ENCODE results near the gene HDAC4. TPM values are rescaled to one million over a fixed set of nuclear protein-coding genes. Genes with fewer than 3 reads are reported as not detected.

HDAC4 gene
- total RNA-seq, 1 experiment from 2014 or later, result 16.0 TPM

DNA sequence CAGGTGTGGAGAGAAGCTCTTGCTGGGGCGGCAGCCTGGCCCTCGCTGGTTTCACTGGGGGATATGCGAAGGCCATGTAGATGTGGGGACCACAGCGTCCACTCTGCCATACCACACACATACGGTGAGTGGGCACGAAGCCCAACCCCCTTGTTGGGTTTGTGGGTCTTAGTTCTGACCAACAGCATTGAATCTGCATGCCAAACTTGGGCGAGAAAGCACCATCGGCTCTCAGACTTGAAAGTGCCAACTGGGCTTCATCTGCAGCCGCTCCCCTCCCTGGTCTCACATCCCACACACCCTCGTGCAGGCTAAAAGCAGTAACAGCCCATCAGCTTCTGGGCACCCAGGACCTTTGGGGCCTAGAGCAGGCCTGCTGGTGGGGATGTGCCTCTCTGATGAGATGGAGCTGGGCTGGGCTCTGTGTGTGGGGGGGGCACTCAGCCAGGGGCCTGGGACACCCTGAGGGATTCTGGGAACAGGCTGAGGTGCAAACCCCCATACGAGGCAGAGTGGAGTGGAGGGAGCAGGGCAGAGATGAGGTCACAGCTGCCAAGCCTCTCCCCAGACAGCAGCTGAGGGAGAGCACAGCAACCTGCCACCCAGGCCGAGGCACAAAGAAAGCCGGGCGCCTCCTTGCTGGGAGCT is 288.6 kb downstream of the HDAC4 start:
- DNase-seq (ENCODE audit: low spot score), result no peak

DNA sequence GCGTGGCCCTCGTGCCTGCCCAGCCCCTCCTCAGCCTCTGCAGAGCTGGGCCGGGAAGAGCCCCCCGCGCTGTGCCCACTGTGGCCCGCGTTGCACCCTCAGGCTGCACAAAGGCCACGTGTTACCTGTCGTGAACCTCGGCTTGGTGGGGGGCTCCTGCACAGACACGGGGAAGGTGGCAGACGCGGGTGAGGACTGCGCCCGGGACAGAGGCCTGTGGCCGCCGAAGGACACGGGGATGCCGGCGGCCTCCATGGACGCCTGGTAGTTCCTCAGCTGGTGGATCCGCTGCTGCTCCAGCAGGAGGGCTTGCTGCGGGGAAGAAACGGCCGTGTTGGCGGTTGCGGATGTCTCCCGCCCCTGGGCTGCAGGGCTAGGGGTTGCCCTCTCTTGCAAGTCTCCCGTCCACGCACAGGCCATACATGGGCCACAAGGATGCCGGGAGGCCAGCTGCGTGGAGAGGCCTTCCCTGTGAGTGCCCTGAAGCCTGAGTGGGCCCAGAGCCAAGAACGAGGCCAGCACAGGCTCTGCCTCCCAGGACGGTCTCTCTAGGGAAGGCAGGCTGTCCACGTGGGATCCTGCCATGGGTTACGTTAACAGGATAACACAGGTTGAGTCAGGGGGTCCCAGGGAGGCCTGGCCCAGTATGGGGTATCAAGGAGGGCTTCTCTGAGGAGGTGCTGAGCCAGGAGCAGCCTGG is 289.3 kb downstream of the HDAC4 start:
- no peak for DNase-seq (ENCODE audit: low spot score)

DNA sequence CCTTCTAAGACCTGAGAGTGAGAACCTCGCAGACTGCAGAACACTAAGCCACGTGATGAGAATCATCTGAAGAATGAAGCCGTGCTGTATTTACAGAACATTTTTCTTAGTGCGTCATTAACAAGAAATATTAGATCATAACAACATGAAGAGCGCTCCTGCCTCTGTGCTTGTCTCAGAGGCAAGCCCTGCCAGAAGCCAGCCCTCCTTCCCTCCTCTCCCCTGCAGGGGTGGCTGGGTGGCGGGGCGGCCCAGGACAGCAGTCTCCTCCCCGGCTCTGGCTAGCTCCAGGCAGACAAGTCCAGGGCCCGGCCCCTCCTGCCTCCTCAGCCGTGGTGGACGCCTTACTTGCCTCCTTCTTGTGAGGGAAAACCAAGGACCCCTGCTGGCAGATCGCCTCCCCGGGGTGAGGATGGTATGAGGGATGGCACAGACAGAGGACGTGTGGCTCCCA is 290.2 kb downstream of the HDAC4 start:
- DNase-seq (ENCODE audit: low spot score), result no peak

DNA sequence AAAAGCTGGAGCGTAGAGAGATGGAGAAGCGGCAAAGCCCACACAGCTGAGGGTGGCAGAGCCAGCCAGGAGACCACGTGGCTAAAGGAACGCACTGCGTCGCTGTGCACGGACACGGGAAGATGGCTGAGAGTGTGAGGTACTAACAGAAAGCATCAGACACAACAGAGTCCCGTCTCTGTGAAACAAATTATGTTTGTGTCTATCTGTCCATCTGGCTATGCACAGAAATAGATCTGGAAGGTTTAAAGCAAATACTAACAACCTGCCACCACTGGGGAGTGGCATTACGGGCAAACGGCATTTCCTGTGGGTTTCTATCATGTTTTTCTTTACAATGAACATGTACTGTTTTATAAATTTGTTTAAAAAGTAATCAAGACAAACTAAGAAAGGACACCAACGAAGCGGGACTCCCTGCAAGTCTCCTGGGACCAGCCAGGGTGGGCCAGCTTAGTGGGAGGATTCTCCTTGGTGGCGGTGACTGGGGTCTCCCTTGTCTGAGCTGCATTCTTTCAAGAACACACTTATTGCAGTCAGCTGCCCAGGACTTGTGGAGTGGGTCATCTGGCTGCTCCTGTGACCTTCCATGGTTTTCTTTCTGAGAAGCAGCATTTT is 290.8 kb downstream of the HDAC4 start:
- DNase-seq (ENCODE audit: low spot score), result no peak

DNA sequence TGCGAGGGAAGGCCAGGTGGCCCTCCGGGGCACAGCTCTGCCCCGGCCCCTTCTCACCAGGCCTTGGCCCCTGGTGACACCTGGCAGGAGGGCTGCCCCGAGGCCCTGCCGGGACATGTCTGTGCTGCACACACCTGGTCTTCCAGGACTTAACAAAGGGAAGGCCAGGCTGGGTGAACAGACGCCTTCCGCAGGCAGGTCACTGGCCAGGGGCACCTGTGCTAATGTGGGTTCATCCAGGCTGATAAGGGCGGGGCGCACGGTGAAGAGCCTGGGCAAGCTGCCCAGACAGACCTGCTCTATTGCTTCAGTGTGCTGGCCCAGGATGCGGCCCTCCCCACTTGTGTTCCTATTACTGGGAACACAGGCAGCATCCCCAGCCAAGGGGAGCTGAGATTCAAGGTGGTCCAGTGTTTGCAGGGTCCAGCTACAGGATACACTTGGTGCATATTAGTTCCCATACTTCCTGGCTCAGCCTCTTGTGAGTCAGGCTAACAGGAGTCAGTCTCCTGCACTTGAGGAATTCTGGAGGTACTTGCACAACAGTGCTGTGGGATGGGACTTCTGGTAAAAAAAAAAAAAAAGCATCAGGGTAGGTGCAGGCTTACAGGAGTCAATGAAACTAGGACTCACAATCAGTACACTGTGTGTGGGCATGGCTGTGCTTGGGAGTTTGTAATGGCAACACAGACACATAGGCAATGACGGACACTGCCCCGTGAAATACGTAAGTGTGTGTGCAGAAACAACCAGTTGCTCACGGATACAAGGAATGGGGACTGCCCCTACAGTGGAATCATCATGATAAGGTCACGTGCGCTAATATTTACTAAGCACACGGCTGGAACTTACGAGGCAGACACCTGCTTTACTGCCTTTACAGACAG is 291.5 kb downstream of the HDAC4 start:
- DNase-seq (ENCODE audit: low spot score), result peak; percentile 28

DNA sequence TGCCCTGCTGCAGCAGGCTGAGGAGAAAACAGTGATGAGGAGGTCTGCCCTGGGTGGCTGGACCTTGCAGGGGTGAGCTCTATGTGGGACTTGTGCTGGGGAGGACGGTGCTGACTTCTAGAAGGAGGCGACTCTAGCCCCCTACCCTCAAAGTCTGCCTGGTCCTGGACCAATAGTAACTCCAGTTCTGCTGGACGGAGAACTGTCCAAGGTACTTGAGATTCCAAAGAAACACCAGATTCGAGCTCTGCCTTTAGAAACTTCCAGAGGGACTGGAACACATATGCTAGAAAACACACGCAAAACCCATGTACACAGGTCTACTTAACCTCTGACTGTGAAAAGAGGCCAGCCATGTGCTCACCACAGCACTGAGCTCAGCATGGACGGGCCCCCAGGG is 292.4 kb downstream of the HDAC4 start:
- DNase-seq (ENCODE audit: low spot score), result no peak

DNA sequence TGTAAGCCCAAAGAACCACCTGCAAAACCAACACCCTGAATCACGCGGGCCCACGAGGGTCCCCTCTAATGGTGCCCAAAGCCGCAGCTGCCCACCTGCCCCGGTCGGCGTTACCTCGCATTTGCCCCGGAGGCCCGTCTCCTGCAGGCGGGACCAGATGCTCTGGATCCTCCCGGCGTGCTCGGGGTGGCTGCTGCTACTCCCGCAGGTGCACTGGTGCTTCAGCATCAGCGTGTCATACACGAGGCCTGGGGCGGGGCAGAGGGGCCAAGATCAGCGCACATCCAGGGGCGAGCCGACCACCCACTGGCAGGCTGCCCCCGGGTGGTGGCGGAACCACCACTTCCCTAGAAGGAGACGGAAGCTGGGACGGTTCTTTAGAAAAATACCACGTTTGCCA is 292.9 kb downstream of the HDAC4 start:
- DNase-seq (ENCODE audit: low spot score), result no peak

DNA sequence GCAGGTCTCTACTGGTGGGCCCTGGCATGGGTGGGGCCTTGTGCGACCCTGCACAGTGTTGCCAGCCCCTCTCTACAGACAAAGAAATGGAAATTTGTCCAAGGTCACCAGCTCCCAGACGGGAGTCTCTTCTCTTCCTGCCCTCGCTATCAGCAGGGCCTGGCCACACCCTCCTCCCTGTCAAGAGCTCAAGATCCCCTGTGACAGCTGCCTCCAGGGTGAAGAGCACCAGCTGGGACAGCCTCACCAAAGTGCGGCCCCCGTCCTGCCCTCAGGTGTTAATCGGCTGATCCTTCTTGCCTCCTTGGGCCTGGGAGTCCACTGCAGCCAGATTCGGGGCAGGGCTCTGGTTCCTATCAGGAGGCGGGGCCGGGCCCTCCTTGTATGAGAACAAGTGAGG is 293.9 kb downstream of the HDAC4 start:
- no peak for DNase-seq (ENCODE audit: low spot score)

DNA sequence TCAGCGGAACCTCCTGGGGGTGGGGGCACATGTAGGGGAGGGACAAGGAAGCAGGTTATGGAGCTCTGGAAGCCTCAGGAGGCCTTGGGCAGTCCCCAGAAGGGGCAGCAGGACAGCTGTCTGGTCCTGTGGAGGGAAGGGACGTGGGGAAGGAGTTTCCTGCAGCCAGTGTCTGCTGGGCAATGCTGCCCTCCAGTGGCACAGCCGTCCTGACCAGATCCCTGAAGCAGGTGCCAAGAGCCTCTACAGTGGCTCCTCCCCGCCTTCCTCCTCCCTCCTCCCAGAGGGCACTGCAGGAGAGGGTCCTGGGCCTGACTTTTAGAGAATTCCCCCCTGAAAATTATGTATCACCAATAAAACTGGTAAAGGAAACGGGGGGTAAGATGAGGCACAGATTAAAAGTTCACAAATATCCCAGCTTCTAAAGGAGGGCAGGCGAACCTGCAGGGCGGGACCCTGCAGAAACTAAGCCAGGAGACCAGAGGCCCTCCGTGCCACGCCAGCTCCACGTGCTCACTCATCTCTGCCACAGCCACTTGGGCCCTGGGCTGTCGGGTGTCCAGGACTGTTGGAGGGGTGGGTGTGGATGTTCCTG is 294.4 kb downstream of the HDAC4 start:
- peak; percentile 68 for DNase-seq (ENCODE audit: low spot score)

DNA sequence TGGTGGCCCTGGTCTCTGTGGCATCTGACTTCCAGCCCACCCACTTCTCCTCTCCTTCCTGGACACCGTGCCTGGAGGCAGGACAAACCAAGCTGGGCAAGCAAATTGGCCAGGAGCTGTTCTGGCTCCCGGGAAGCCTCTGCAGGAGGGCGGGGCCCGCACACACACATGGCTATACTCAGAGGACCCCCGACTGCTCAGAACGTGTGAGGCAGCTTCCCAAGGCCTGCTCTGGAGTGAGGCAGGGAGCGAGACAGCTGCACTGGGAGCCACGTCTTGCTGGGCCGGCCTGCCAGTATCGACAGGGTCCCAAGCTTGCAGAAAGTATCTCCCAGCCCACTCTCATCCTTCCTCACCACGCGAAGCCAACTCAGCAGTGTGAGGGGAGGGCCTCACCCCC is 295.6 kb downstream of the HDAC4 start:
- DNase-seq (ENCODE audit: low spot score), result no peak

DNA sequence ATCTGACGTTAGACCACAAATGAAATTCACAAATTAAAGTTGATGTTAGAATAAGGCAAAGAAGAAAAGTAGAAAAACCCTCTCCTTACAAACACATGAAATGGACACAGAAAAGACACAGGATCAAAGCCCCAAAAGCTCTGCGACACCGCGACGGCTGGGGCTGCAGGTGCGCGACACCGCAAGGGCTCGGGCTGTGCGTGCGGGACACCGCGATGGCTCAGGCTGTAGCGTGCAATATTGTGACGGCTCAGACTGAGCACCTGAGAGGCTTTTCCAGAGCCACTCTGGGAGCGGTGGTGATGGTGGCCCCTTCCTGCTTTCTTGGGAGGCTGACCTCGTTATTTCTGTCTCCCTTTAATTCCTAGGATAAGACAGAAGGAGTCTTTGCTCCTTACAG is 296.0 kb downstream of the HDAC4 start:
- DNase-seq (ENCODE audit: low spot score), result no peak

DNA sequence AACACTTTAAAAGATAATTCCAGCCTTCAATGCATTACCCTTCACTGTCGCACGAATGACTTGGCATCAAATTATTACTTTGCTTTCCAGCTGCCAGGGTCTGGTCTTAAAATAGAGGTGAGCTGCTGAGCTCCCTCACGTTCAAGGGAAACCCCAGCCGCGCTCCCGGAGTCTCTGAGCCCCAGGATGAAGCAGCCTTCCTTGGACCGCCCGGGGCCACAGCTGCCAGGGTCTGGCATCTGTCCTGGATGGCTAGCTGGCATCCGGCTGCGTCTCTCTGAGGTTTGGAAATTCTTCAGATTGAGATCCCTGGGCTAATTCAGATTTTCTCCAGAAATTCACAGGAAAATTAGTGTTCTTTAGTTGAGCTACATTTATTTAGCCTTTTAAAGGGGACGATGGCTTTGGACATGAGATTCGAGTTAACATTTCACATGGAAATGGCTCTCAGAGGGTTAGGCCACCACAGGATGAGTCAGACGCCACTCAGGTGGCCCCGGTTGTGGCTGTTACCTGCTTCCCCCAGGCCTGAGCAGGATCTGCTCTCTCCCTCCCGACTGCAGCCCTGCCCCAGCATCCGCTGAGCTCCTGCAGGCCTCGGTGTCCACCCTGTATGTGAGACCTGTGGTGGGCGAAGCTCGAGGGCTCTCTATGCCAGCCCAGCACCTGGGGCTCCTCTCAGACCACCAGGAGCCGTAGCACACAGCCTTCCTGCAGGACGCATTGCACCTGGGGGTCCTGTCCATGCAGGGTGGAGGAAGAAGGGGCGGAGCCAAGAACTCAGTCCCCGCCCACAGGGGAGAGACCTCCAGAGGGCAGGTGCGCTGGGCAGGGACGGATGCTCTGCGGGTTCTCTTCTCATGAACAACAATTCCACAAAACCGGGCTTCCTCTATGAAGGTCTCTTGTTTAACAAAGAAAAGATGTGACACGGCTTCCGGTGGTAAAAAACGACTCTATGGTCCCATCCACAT is 297.4 kb downstream of the HDAC4 start:
- no peak for DNase-seq (ENCODE audit: low spot score)

DNA sequence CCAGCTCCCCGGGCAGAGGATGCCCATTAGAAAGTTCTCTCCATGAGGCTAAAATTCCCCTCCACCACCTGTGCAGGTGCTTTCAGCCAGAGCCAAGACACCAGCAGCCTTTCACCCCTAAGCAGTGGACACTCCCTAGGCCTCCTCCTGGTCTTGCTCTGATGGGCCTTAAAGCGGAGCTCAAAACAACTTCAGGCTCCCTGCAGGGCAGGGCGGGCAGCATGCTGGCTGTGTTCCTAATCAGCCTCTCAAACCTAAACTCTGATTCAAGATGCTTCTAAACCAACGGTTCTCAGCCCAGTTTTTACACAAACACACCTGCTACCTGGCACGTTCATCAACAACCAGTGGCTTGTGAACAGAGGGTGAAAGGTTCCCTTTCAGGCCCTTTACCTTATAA is 298.6 kb downstream of the HDAC4 start:
- no peak for DNase-seq (ENCODE audit: low spot score)

DNA sequence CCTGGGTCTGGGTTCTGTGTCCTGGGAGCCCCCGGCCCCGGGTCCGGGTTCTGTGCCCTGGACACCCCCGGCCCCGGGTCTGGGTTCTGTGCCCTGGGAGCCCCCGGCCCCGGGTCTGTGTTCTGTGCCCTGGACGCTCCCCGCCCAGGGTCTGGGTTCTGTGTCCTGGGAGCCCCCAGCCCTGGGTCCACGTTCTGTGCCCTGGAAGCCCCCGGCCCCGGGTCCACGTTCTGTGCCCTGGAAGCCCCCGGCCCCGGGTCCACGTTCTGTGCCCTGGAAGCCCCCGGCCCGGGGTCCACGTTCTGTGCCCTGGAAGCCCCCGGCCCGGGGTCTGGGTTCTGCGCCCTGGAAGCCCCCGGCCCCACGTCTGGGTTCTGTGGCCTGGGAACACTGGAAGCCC is 299.0 kb downstream of the HDAC4 start:
- DNase-seq (ENCODE audit: low spot score), result no peak

DNA sequence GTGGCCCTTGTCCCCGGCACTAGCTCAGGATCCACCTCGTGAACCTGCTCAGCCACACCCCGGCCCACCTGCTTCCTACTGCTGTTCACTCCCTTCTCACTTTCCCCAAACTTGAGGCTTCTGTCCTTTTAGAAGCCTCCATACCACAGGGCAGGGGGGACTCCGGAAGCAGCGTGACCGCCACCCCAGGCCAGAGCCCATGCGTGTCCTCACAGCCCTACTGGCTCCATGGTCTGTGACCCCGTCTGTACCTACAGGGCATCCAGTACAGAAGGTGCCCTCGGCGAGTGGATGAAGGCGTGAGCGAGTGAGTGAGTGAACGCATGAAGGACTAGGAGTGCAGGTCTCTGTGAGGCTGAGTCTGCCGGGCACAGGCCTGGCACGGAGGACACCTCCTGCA is 299.7 kb downstream of the HDAC4 start:
- DNase-seq (ENCODE audit: low spot score), result no peak

DNA sequence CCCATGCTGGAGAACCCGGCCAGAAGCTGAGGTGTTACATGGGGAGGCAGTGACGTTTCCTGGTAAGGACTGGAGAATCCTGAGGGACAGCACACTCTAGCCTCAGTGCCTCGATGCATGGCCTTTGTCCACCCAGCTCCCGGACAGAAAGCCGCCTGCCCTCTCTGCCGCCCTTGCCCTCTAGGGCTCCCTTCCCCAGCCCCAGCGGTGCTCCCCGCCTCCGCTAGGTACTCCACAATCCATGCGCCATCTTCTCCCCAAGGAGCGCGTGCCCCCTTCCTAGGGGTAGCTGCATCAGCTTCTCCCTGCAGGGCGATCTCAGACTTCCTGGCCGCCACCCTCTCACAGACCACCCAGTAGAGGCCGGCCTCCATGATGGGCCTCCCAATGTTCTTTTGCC is 301.3 kb downstream of the HDAC4 start:
- no peak for DNase-seq (ENCODE audit: low spot score)

DNA sequence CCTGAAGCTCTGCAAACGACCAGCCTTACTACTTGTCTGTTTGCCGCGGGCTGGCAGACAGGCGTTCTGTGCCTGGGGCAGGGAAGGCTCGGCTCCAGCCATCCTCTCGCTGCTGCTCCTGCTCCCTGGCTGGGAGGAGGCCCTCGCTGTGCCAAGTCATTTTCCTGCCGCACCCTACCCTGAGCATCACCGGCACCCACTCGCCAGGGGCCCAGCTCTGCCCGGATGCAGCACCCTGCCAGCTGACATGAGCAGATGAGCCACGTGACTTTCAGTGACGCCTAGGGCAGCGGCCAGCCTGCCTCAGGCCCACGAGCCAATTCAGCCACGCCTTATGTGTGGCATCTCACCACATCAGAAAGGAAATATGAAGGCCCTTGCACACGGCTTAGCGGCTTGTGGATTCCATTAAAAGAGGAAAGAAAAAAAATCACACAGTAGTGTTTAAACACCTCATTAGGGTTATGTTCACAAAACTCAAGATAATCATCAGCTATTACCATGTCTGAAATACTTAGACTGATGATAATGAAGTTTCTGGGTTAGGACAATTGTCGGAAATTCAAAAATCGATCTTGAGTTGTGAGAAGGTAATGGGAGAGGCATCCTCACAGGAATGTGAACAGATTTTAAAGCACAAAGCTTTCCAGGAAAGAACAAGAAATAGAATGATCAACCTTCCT is 302.4 kb downstream of the HDAC4 start:
- no peak for DNase-seq (ENCODE audit: low spot score)

DNA sequence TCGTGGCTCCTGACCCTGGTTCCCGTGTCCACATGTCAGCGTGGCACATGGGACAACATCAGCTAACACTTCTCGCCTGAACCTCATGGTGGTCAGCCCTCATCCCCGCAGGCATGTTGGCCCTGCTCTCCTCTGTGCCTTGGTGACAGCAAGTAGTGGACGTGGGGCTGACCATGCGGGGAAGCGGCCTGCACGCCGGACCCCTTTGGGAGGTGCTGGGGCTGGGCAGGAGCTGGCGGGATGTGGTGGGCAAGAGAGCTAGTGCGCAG is 303.5 kb downstream of the HDAC4 start:
- DNase-seq (ENCODE audit: low spot score), result no peak

DNA sequence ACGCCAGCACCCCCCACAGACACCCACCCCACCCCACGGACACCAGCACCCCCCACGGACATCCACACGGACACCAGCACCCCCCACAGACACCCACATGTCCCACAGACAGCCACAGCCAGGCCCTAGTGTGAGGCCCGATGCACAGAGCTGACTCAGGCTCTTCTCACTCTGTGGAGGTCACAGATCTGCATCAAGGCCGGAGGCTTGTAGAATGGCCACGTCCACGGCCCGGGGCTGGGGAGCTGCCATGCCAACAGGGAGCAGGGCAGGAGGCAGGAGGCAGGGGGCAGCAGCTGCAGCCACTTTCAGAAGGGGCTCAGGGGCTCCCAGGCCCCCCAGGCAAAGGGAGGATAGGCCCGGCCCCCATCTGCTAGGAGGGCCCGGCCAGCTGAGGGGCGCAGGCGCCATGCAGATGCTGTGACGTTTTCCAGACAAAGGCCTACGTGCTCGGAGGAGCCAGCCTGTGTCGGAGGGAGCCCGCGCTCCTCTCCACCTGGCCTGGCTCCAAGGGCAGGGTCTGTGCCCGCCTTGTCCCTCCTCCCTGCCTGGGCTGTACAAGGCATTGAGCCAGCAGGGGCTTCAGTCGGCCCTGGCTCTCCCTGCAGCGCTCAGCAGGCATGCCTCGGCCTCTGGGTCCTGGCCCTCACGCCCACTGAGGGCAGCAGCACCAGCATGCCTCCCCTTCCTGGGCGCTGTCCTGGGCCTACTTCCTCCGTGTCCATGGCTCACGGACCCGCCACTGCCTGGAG is 304.0 kb downstream of the HDAC4 start:
- DNase-seq (ENCODE audit: low spot score), result no peak

Data from HT-29 (cell line).